ENCODE results near the gene INSL3.

Gene INSL3

GRCh38 chr19:17843908-17844490, 22.7 kb upstream of the INSL3 start:
- no peak for DNase-seq

- DNase-seq = no peak
Measured at GRCh38 chr19:17843292-17843827, 22.0 kb upstream of the INSL3 start.

- DNase-seq = no peak
Measured at GRCh38 chr19:17842663-17843291, 21.5 kb upstream of the INSL3 start.

- DNase-seq = peak; percentile 99
Measured at GRCh38 chr19:17841810-17842662, 20.7 kb upstream of the INSL3 start.

- DNase-seq = no peak
Measured at GRCh38 chr19:17841371-17841809, 20.1 kb upstream of the INSL3 start.

- DNase-seq = no peak
Measured at GRCh38 chr19:17840019-17840418, 18.7 kb upstream of the INSL3 start.

GRCh38 chr19:17837972-17838371, 16.7 kb upstream of the INSL3 start:
- DNase-seq = no peak

GRCh38 chr19:17836530-17836929, 15.2 kb upstream of the INSL3 start:
- DNase-seq = no peak

GRCh38 chr19:17835182-17836006, 14.1 kb upstream of the INSL3 start:
- DNase-seq = no peak

- no peak for DNase-seq
Measured at GRCh38 chr19:17834350-17835181, 13.2 kb upstream of the INSL3 start.

- no peak for DNase-seq
Measured at GRCh38 chr19:17832443-17833208, 11.3 kb upstream of the INSL3 start.

GRCh38 chr19:17831419-17831888, 10.1 kb upstream of the INSL3 start:
- no peak for DNase-seq

- peak; percentile 95 for DNase-seq
Measured at GRCh38 chr19:17830567-17831418, 9.5 kb upstream of the INSL3 start.

- DNase-seq = peak; percentile 81
Measured at GRCh38 chr19:17829855-17830566, 8.7 kb upstream of the INSL3 start.

GRCh38 chr19:17826508-17827056, 5.3 kb upstream of the INSL3 start:
- DNase-seq = no peak

GRCh38 chr19:17824339-17824738, 3.0 kb upstream of the INSL3 start:
- no peak for DNase-seq

GRCh38 chr19:17817668-17818363, 3.5 kb downstream of the INSL3 start:
- no peak for DNase-seq

- DNase-seq = no peak
Measured at GRCh38 chr19:17812099-17812498, 9.2 kb downstream of the INSL3 start.
